ENCODE results near the gene SLC9A9.

SLC9A9 gene

DNA sequence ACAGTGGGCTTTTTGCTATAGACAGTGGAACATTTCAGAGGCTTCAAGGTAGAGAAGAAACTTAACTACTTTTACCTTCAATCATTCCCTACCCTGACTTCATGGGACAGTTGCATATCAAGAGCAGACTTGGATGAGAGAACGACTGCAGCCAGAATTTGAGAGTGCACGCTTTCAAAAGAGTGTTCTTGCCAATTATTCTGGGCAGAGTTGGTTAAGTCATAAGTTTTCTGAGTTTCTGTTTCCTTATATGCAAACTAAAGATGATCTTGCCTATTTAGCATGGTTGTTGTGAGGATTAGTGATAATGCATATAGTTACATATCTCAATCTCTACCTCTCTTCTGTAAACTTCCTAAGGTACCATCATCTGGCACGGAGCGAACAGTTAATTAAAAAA is 7.6 kb downstream of the SLC9A9 start:
- WGBS (ENCODE audit: extremely low coverage, insufficient coverage, insufficient read length), result no CpG with 5 or more reads among the region's 4 CpGs
- H3K4me2 ChIP-seq (ENCODE audit: low read length), result no peak overlapping the region

DNA sequence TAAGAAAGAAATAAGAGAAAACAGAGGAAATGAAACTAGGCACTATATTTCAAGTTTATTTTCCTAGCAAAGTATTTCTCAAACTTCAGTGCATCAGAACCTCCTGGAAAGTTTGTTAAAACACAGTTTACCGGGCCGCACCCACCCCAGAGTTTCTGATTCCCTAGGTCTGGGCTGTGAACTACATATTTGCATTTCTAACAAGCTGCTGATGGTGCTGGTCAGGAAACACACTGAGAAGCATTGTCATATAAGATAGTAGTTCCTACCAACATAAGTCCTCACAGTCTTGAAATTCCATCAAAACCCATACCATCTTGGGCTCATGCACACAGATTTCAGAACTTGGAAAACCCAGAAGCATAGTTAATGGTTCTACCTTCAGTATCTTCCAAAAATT is 8.3 kb downstream of the SLC9A9 start:
- Histone ChIP-seq H3K18ac (ENCODE audit: low read length) (no peak overlapping the region), H3K4me2 (ENCODE audit: low read length) (no peak overlapping the region), H3K4me3 (ENCODE audit: low read depth, low read length) (no peak overlapping the region), H3K23ac (ENCODE audit: low read length) (no peak overlapping the region), H3K9ac (ENCODE audit: low read length) (no peak overlapping the region), H3K27me3 (ENCODE audit: insufficient read depth, low read length) (no peaks in the 10 kb centered on the region), H3K79me1 (ENCODE audit: low read length) (no peaks in the 10 kb centered on the region), H2AK5ac (ENCODE audit: low read length) (no peak overlapping the region), H2BK120ac (ENCODE audit: insufficient read depth, low read length, poor library complexity) (no peak overlapping the region), H4K8ac (ENCODE audit: low read depth, low read length) (no peak overlapping the region), H3K4ac (ENCODE audit: low read depth, low read length) (no peak overlapping the region), H2BK12ac (ENCODE audit: low read length) (no peak overlapping the region), H3K14ac (ENCODE audit: low read length) (no peak overlapping the region), H2AFZ (ENCODE audit: insufficient read depth, low read length, poor library complexity) (no peak overlapping the region), H3K36me3 (ENCODE audit: control insufficient read depth in 1 of 2, insufficient read depth in 2 of 2, low read length in 2 of 2) (no peaks in the 10 kb centered on the region), H3K4me1 (ENCODE audit: control insufficient read depth in 1 of 2, insufficient read depth in 2 of 2, low read length in 2 of 2) (no peaks in the 10 kb centered on the region), H4K12ac (ENCODE audit: low read depth, low read length) (no peak overlapping the region), H2BK5ac (ENCODE audit: low read depth, low read length, poor library complexity) (no peak overlapping the region), H3K27ac (ENCODE audit: low read depth, low read length) (no peak overlapping the region), H3K9me3 (ENCODE audit: insufficient read depth, low read depth, low read length) (peaks cover 2% of the 10 kb centered on the region), H3K79me2 (ENCODE audit: control insufficient read depth, insufficient read depth, low read length, poor library complexity) (no peaks in the 10 kb centered on the region), H4K91ac (ENCODE audit: low read depth, low read length) (no peak overlapping the region)
- peak in 1 of 2 donors; percentile 9 for DNase-seq
- WGBS (ENCODE audit: extremely low coverage, insufficient coverage, insufficient read length), result no CpG with 5 or more reads among the region's 2 CpGs

More for the DNA sequence above, 7.6 kb downstream of the SLC9A9 start:
- no peak overlapping the region for H3K14ac ChIP-seq (ENCODE audit: low read length)
- H3K79me2 ChIP-seq (ENCODE audit: control insufficient read depth, insufficient read depth, low read length, poor library complexity), result no peaks in the 10 kb centered on the region
- DNase-seq, result no peak
- no peak overlapping the region for H4K12ac ChIP-seq (ENCODE audit: low read depth, low read length)
- no peak overlapping the region for H2AK5ac ChIP-seq (ENCODE audit: low read length)
- no peaks in the 10 kb centered on the region for H3K79me1 ChIP-seq (ENCODE audit: low read length)
- no peak overlapping the region for H3K4me3 ChIP-seq (ENCODE audit: low read depth, low read length)
- H2AFZ ChIP-seq (ENCODE audit: insufficient read depth, low read length, poor library complexity), result no peak overlapping the region
- no peak overlapping the region for H3K18ac ChIP-seq (ENCODE audit: low read length)
- no peak overlapping the region for H4K8ac ChIP-seq (ENCODE audit: low read depth, low read length)
- H3K4ac ChIP-seq (ENCODE audit: low read depth, low read length), result no peak overlapping the region
- no peak overlapping the region for H2BK12ac ChIP-seq (ENCODE audit: low read length)
- peaks cover 2% of the 10 kb centered on the region for H3K9me3 ChIP-seq (ENCODE audit: insufficient read depth, low read depth, low read length)
- H2BK120ac ChIP-seq (ENCODE audit: insufficient read depth, low read length, poor library complexity), result no peak overlapping the region
- no peak overlapping the region for H4K91ac ChIP-seq (ENCODE audit: low read depth, low read length)
- no peaks in the 10 kb centered on the region for H3K4me1 ChIP-seq (ENCODE audit: control insufficient read depth in 1 of 2, insufficient read depth in 2 of 2, low read length in 2 of 2)
- H3K27ac ChIP-seq (ENCODE audit: low read depth, low read length), result no peak overlapping the region
- no peak overlapping the region for H3K23ac ChIP-seq (ENCODE audit: low read length)
- no peak overlapping the region for H2BK5ac ChIP-seq (ENCODE audit: low read depth, low read length, poor library complexity)
- no peak overlapping the region for H3K9ac ChIP-seq (ENCODE audit: low read length)
- H3K27me3 ChIP-seq (ENCODE audit: insufficient read depth, low read length), result no peaks in the 10 kb centered on the region
- no peaks in the 10 kb centered on the region for H3K36me3 ChIP-seq (ENCODE audit: control insufficient read depth in 1 of 2, insufficient read depth in 2 of 2, low read length in 2 of 2)

DNA sequence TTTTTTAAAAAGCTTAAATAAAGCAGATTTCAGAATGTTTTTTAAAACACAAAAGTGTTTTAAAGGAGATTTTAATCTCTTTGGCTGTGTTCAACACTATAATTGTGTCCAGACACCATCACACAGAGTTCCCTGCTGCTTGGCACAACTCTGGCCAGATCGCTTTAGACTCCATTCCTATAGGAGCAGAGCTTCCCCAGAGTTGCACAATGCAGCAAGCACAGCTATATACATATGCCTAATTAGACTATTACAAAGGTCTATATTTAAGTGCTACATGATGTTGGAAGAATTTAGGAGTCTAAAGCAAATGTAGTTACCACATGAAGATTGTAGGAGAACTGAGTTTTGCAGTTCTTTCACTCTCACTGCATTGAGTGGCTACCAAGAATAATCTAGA is 11.2 kb downstream of the SLC9A9 start:
- Histone ChIP-seq H3K9ac (ENCODE audit: low read length) (no peak overlapping the region), H2BK5ac (ENCODE audit: low read depth, low read length, poor library complexity) (no peak overlapping the region), H4K91ac (ENCODE audit: low read depth, low read length) (no peak overlapping the region), H3K4ac (ENCODE audit: low read depth, low read length) (no peak overlapping the region), H3K18ac (ENCODE audit: low read length) (no peak overlapping the region), H3K36me3 (ENCODE audit: control insufficient read depth in 1 of 2, insufficient read depth in 2 of 2, low read length in 2 of 2) (no peaks in the 10 kb centered on the region), H3K14ac (ENCODE audit: low read length) (no peak overlapping the region), H2AK5ac (ENCODE audit: low read length) (no peak overlapping the region), H4K12ac (ENCODE audit: low read depth, low read length) (no peak overlapping the region), H3K27ac (ENCODE audit: low read depth, low read length) (no peak overlapping the region), H3K4me1 (ENCODE audit: control insufficient read depth in 1 of 2, insufficient read depth in 2 of 2, low read length in 2 of 2) (no peaks in the 10 kb centered on the region), H2AFZ (ENCODE audit: insufficient read depth, low read length, poor library complexity) (no peak overlapping the region), H3K9me3 (ENCODE audit: insufficient read depth, low read depth, low read length) (peaks cover 2% of the 10 kb centered on the region), H2BK12ac (ENCODE audit: low read length) (no peak overlapping the region), H3K4me3 (ENCODE audit: low read depth, low read length) (no peak overlapping the region), H2BK120ac (ENCODE audit: insufficient read depth, low read length, poor library complexity) (no peak overlapping the region), H4K8ac (ENCODE audit: low read depth, low read length) (no peak overlapping the region), H3K27me3 (ENCODE audit: insufficient read depth, low read length) (no peaks in the 10 kb centered on the region), H3K23ac (ENCODE audit: low read length) (no peak overlapping the region), H3K79me2 (ENCODE audit: control insufficient read depth, insufficient read depth, low read length, poor library complexity) (no peaks in the 10 kb centered on the region), H3K4me2 (ENCODE audit: low read length) (no peak overlapping the region), H3K79me1 (ENCODE audit: low read length) (no peaks in the 10 kb centered on the region)
- no peak for DNase-seq
- no CpG with 5 or more reads among the region's 1 CpG for WGBS (ENCODE audit: extremely low coverage, insufficient coverage, insufficient read length)

DNA sequence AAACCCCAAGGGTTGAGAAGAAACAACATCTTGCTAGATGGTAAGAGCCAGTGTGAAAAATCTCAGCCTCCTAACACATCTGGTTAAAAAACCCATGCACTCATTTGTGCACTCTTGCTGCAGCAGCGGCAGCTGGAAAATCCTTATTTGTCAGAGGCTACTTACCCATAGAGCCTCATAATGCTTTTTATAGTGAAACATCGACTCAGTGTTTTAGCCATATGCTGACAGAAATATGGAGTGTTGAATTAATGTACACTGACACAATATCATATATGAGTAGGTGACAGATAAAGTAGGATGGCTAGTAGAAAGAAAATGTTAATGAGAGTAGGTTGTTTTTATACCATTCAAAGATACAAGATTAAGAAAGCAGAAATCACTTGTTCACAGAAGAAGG is 13.0 kb downstream of the SLC9A9 start:
- no peaks in the 10 kb centered on the region for H3K36me3 ChIP-seq (ENCODE audit: control insufficient read depth in 1 of 2, insufficient read depth in 2 of 2, low read length in 2 of 2)
- H2BK12ac ChIP-seq (ENCODE audit: low read length), result no peak overlapping the region
- WGBS (ENCODE audit: extremely low coverage, insufficient coverage, insufficient read length), result no CpG with 5 or more reads among the region's 2 CpGs
- no peak overlapping the region for H3K4ac ChIP-seq (ENCODE audit: low read depth, low read length)
- DNase-seq, result no peak
- no peak overlapping the region for H4K8ac ChIP-seq (ENCODE audit: low read depth, low read length)
- H2AK5ac ChIP-seq (ENCODE audit: low read length), result no peak overlapping the region
- no peak overlapping the region for H2AFZ ChIP-seq (ENCODE audit: insufficient read depth, low read length, poor library complexity)
- no peaks in the 10 kb centered on the region for H3K79me1 ChIP-seq (ENCODE audit: low read length)
- H3K4me1 ChIP-seq (ENCODE audit: control insufficient read depth in 1 of 2, insufficient read depth in 2 of 2, low read length in 2 of 2), result no peaks in the 10 kb centered on the region
- no peak overlapping the region for H4K91ac ChIP-seq (ENCODE audit: low read depth, low read length)
- no peak overlapping the region for H3K23ac ChIP-seq (ENCODE audit: low read length)
- H3K4me2 ChIP-seq (ENCODE audit: low read length), result no peak overlapping the region
- H3K14ac ChIP-seq (ENCODE audit: low read length), result no peak overlapping the region
- no peak overlapping the region for H3K4me3 ChIP-seq (ENCODE audit: low read depth, low read length)
- H3K9me3 ChIP-seq (ENCODE audit: insufficient read depth, low read depth, low read length), result peaks cover 2% of the 10 kb centered on the region
- no peak overlapping the region for H2BK120ac ChIP-seq (ENCODE audit: insufficient read depth, low read length, poor library complexity)
- no peak overlapping the region for H4K12ac ChIP-seq (ENCODE audit: low read depth, low read length)
- no peak overlapping the region for H2BK5ac ChIP-seq (ENCODE audit: low read depth, low read length, poor library complexity)
- no peak overlapping the region for H3K9ac ChIP-seq (ENCODE audit: low read length)
- no peak overlapping the region for H3K27ac ChIP-seq (ENCODE audit: low read depth, low read length)
- H3K27me3 ChIP-seq (ENCODE audit: insufficient read depth, low read length), result no peaks in the 10 kb centered on the region
- H3K18ac ChIP-seq (ENCODE audit: low read length), result no peak overlapping the region
- H3K79me2 ChIP-seq (ENCODE audit: control insufficient read depth, insufficient read depth, low read length, poor library complexity), result no peaks in the 10 kb centered on the region
